ENCODE results near the gene YBEY.
A peak's percentile ranks its signal among the peaks of the same experiment; 100 is the strongest.
"Not testable (repeated sequence)": the region's sequence is repeated elsewhere in the genome, so short reads cannot be mapped to it uniquely, and the experiment has no call there.

Gene YBEY

DNA sequence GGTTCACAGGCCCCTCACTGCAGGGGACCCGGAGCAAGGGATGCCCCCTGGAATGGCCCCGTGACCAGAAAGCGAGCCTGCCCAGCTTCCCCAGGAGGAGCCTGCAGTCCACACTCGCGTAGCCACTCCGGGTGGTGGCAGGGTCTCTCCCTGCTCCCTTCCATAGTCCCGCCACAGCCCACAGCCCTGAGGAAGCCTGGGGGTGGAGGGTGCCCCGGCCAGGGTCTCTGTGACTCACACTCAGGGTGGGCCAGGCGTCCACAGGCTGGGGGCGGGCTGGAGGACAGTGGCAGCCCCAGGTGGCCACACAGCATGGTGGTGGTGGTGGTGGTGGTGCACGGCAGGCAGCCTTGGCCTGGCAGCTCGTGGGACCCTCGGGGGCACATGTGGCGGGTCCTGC lies 15.6 kb downstream of the YBEY start:
- no peak for TF ChIP-seq CTCF (IDR thresholded peaks at IDR 0.05)
- no peak for DNase-seq
- Mint-ChIP-seq H3K27me3 (ENCODE audit: low read depth, poor library complexity) (peaks cover 10% of the 10 kb centered on the region), H3K27ac (no peak overlapping the region), H3K9me3 (no peaks in the 10 kb centered on the region), H3K36me3 (ENCODE audit: low read depth) (peaks cover 54% of the 10 kb centered on the region), H3K4me3 (no peak overlapping the region), H3K4me1 (peaks cover 4% of the 10 kb centered on the region)

- Mint-ChIP-seq H3K36me3 (ENCODE audit: low read depth) (peaks cover 59% of the 10 kb centered on the region), H3K4me1 (no peaks in the 10 kb centered on the region), H3K27me3 (ENCODE audit: low read depth, poor library complexity) (peaks cover 3% of the 10 kb centered on the region), H3K4me3 (no peak overlapping the region), H3K9me3 (no peaks in the 10 kb centered on the region), H3K27ac (no peak overlapping the region)
- TF ChIP-seq CTCF (IDR thresholded peaks at IDR 0.05): no peak
- DNase-seq: no peak
Observed at GRCh38 chr21:46304437-46304836, 18.3 kb downstream of the YBEY start.

DNA sequence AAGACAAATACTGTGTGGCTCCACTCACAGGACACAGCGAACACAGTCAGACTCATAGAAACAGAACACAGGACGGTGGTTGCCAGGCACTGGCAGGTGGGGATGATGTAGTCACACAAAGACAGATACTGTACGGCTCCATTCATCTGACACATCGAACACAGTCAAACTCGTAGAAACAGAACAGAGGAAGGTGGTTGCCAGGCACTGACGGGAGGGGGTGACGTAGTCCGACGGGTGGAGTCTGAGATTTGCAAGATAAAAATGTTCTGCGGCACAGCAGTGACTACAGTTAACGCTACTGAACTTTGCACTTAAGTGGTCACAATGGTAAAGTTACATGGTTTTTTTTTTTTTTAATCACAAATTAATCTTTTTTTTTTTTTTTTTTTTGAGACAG lies 18.8 kb downstream of the YBEY start:
- TF ChIP-seq CTCF (IDR thresholded peaks at IDR 0.05): no peak
- Mint-ChIP-seq H3K27me3 (ENCODE audit: low read depth, poor library complexity) (peaks cover 3% of the 10 kb centered on the region), H3K36me3 (ENCODE audit: low read depth) (peaks cover 53% of the 10 kb centered on the region), H3K27ac (no peak overlapping the region), H3K9me3 (no peaks in the 10 kb centered on the region), H3K4me3 (no peak overlapping the region), H3K4me1 (no peaks in the 10 kb centered on the region)
- DNase-seq: no peak

DNA sequence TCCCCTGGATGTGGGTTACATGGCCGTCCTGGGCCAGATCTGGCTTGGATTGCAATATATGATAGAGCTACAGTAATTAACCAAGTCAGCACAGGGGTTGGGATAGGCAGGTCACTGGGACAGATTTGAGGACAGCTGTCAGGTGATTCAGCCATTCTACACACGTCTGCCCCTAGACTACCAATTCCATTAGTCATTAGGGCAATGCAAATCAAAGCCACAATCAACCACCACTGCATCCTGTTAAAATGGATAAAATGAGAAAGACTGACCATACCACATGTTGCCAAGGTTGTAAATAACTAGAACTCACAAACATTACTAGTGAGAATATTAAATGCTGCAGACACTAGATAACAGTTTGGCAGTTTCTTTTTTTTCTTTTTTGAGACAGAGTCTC lies 21.5 kb downstream of the YBEY start:
- no peak for DNase-seq
- H3K9me3 Mint-ChIP-seq: no peaks in the 10 kb centered on the region
- H3K27ac Mint-ChIP-seq: peak overlapping the region; percentile 18
- peaks cover 48% of the 10 kb centered on the region for H3K36me3 Mint-ChIP-seq (ENCODE audit: low read depth)
- no peak overlapping the region for H3K4me3 Mint-ChIP-seq
- no peaks in the 10 kb centered on the region for H3K27me3 Mint-ChIP-seq (ENCODE audit: low read depth, poor library complexity)
- TF ChIP-seq CTCF (IDR thresholded peaks at IDR 0.05): no peak
- no peaks in the 10 kb centered on the region for H3K4me1 Mint-ChIP-seq

DNA sequence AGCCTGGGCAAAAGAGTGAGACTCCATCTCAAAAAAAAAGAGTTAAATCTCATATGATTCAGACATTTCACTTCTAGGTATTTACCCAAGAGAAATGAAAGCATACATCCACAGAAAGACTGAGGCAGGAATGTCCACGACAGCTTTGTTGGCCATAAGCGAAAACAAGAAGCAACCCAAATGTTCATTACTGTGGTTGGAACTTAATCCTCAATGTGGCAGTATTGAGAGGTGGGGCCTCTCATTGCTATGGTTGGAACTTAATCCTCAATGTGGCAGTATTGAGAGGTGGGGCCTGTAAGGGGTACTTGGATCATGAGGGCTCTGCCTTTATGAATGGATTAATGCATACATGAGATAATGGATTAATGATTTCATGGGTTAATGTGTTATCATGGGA lies 22.3 kb downstream of the YBEY start:
- Mint-ChIP-seq H3K4me1 (no peaks in the 10 kb centered on the region), H3K9me3 (no peaks in the 10 kb centered on the region), H3K4me3 (no peak overlapping the region), H3K27ac (no peak overlapping the region), H3K36me3 (ENCODE audit: low read depth) (peaks cover 50% of the 10 kb centered on the region), H3K27me3 (ENCODE audit: low read depth, poor library complexity) (no peaks in the 10 kb centered on the region)
- TF ChIP-seq CTCF (IDR thresholded peaks at IDR 0.05): no peak
- no peak for DNase-seq

- H3K27me3 Mint-ChIP-seq (ENCODE audit: low read depth, poor library complexity); H3K4me1 Mint-ChIP-seq: not testable (repeated sequence)
Observed at GRCh38 chr21:46310260-46310659, 24.1 kb downstream of the YBEY start.

More at GRCh38 chr21:46310260-46310659, 24.1 kb downstream of the YBEY start:
- not testable (repeated sequence) for H3K27ac Mint-ChIP-seq, H3K9me3 Mint-ChIP-seq, H3K4me3 Mint-ChIP-seq, DNase-seq
- peaks cover 44% of the 10 kb centered on the region for H3K36me3 Mint-ChIP-seq (ENCODE audit: low read depth)
